D721Med (cell line): ENCODE data around the gene CCDC182.

Experiments used
- DNase-seq: peaks from one replicate; pipeline ENCODE4 v3.0.0; 2011; ENCODE audit warnings: low spot score; ENCODE audit not compliant: insufficient read length
- FAIRE-seq: peaks from 2 replicates; lab custom pipeline; 2011; peaks lifted over from hg19 to GRCh38; lab: Jason Lieb, UNC
- CTCF ChIP-seq: IDR thresholded peaks from 2 replicates; pipeline ENCODE4 v1.5.1; 2012; ENCODE audit warnings: mild to moderate bottlenecking, control low read depth; ENCODE audit not compliant: insufficient read depth; ENCODE audit errors: missing control alignments

Gene CCDC182

GRCh38 chr17:57782062-57782490, 37.0 kb upstream of the CCDC182 start:
- no peak for FAIRE-seq
- no peak for TF ChIP-seq CTCF
- DNase-seq = no peak

- no peak for TF ChIP-seq CTCF
- DNase-seq (no peak), FAIRE-seq (no peak)
Observed at GRCh38 chr17:57781386-57782061, 36.4 kb upstream of the CCDC182 start.

- DNase-seq (no peak), FAIRE-seq (no peak)
- TF ChIP-seq CTCF = no peak
Observed at GRCh38 chr17:57779706-57780105, 34.6 kb upstream of the CCDC182 start.

- TF ChIP-seq CTCF = no peak
- FAIRE-seq = no peak
- DNase-seq = no peak
Observed at GRCh38 chr17:57778306-57778705, 33.2 kb upstream of the CCDC182 start.

GRCh38 chr17:57776366-57776765, 31.3 kb upstream of the CCDC182 start:
- TF ChIP-seq CTCF = no peak
- FAIRE-seq (no peak), DNase-seq (no peak)

- TF ChIP-seq CTCF = no peak
- DNase-seq (no peak), FAIRE-seq (no peak)
Observed at GRCh38 chr17:57774872-57775271, 29.8 kb upstream of the CCDC182 start.

GRCh38 chr17:57773557-57773956, 28.5 kb upstream of the CCDC182 start:
- TF ChIP-seq CTCF = no peak
- FAIRE-seq = no peak
- no peak for DNase-seq
